Vagina (tissue), 2 donors: ENCODE measurements around the gene REC8.

Experiments used
- POLR2A ChIP-seq, 2 donors: fragments of 450-650 bp; IDR thresholded peaks; one replicate each; pipeline ENCODE4 v1.6.1; 2017; ENCODE audit warnings: antibody characterized with exemption in 2 of 2, mild to moderate bottlenecking in 2 of 2, moderate library complexity in 2 of 2
- POLR2AphosphoS5 ChIP-seq, 2 donors: sonication (generic); formaldehyde crosslinking; IDR thresholded peaks; one replicate each; pipeline ENCODE4 v1.9.0; 2017; ENCODE audit warnings: antibody characterized with exemption in 2 of 2, mild to moderate bottlenecking in 2 of 2, low read depth in 1 of 2; ENCODE audit not compliant: insufficient read depth in 1 of 2
- TF ChIP-seq, protein P1 (sequence below), 3 experiments: fragments of 450-650 bp in 2 of 3; fragments of 200-600 bp in 1 of 3; sonication (generic) in 1 of 3; IDR thresholded peaks; one replicate each; pipeline ENCODE4 v1.5.1; 2017 to 2019; ENCODE audit warnings: antibody characterized with exemption in 3 of 3, mild to moderate bottlenecking in 2 of 3, moderate library complexity in 2 of 3

DNA sequence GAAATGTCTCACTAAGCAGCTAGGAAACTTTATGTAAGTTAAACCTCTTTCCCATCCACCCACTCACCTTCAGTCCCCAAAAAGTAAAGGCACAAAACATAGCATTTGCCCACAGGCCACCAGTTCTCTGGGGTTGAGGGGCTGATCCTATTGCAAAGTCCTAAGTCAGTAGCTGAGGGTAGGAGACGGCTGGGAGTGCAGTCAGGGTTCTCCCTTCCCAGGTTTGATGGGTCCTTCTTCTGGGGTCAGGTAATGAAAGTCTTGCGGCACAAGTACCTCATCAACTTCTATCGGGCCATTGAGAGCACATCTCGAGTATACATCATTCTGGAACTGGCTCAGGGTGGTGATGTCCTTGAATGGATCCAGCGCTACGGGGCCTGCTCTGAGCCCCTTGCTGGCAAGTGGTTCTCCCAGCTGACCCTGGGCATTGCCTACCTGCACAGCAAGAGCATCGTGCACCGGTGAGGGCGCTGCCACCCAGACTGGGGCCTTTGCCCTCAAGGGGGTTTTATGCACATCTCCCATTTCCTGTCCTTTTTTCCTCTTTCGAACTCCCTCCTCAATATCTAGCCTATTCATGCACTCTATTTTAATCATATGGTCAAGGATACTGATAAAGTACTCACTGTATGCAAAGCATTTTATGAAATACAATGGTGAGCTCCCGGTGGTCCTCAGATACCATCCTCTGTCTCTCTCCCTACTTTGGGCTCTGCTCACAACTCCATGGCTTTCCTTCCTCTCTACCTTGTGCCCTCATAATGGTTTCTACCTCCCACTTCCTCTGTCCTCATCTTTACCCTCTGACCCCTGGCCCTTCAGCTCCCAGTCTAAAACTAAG lies 34.6 kb downstream of the REC8 start:
- TF ChIP-seq, protein P1, sequence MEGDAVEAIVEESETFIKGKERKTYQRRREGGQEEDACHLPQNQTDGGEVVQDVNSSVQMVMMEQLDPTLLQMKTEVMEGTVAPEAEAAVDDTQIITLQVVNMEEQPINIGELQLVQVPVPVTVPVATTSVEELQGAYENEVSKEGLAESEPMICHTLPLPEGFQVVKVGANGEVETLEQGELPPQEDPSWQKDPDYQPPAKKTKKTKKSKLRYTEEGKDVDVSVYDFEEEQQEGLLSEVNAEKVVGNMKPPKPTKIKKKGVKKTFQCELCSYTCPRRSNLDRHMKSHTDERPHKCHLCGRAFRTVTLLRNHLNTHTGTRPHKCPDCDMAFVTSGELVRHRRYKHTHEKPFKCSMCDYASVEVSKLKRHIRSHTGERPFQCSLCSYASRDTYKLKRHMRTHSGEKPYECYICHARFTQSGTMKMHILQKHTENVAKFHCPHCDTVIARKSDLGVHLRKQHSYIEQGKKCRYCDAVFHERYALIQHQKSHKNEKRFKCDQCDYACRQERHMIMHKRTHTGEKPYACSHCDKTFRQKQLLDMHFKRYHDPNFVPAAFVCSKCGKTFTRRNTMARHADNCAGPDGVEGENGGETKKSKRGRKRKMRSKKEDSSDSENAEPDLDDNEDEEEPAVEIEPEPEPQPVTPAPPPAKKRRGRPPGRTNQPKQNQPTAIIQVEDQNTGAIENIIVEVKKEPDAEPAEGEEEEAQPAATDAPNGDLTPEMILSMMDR (IDR thresholded peaks at IDR 0.05): no peak
- no peak for TF ChIP-seq POLR2A (IDR thresholded peaks at IDR 0.05)
- no peak for TF ChIP-seq POLR2AphosphoS5 (IDR thresholded peaks at IDR 0.05; ENCODE audit: insufficient read depth in 1 of 2, low read depth in 1 of 2)
